Activated T-helper 17 cell treated with anti-CD3 and anti-CD28 coated beads, Interleukin-2, amount 50 U/mL, for 72 hours (primary cell): ENCODE measurements around the gene LRRC10. TPM values are rescaled to one million over a fixed set of nuclear protein-coding genes. Genes with fewer than 3 reads are reported as not detected.

Source experiments
- ATAC-seq: fragments of 150-1000 bp; cut with Tn5 transposase; replicated peaks from 2 replicates; pipeline ENCODE4 v1.10.0; 2021; ENCODE audit warnings: mild to moderate bottlenecking, moderate library complexity
- H3K27ac Mint-ChIP-seq: one replicate; pipeline ENCODE4 v1.8.0; 2022; ENCODE audit warnings: mixed read lengths
- H3K27me3 Mint-ChIP-seq: one replicate; pipeline ENCODE4 v1.8.0; 2022; ENCODE audit warnings: mixed read lengths
- H3K36me3 Mint-ChIP-seq: one replicate; pipeline ENCODE4 v1.8.0; 2022; ENCODE audit warnings: low read depth, mild to moderate bottlenecking, mixed read lengths
- H3K4me1 Mint-ChIP-seq: one replicate; pipeline ENCODE4 v1.8.0; 2022; ENCODE audit warnings: mixed read lengths
- H3K4me3 Mint-ChIP-seq: one replicate; pipeline ENCODE4 v1.8.0; 2022; ENCODE audit warnings: mild to moderate bottlenecking, mixed read lengths
- H3K9me3 Mint-ChIP-seq: one replicate; pipeline ENCODE4 v1.8.0; 2022; ENCODE audit warnings: mixed read lengths
- total RNA-seq, 2 donors: library from RNA; stranded (reverse); gene quantifications; one replicate each; pipeline ENCODE4 v1.2.3, GENCODE V29; 2022

LRRC10 gene
- total RNA-seq, 2 donors from 2014 or later: not detected

DNA sequence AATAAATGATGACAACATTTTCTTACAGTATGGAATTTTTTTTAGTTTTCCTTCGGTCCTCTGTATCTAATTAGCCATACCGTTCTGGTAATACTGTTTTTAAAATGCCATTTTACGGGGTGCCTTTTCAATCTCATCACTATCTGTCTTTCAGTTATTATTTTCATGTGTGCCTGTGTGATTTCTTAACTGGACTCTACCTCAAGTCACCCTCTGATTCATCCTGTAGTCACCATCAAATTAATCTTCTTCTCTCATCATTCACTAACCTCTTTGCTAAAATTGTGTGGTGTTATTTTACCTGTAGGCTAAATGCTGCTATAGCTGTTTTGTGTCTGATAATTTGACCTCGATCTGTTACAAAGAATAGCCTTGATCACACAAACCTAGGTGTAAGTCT is 41.5 kb downstream of the LRRC10 start:
- Mint-ChIP-seq H3K9me3 (no peaks in the 10 kb centered on the region), H3K36me3 (peaks cover 57% of the 10 kb centered on the region), H3K4me3 (no peak overlapping the region), H3K4me1 (peaks cover 5% of the 10 kb centered on the region), H3K27me3 (no peaks in the 10 kb centered on the region), H3K27ac (peak overlapping the region; percentile 40)
- peak; percentile 24 for ATAC-seq

DNA sequence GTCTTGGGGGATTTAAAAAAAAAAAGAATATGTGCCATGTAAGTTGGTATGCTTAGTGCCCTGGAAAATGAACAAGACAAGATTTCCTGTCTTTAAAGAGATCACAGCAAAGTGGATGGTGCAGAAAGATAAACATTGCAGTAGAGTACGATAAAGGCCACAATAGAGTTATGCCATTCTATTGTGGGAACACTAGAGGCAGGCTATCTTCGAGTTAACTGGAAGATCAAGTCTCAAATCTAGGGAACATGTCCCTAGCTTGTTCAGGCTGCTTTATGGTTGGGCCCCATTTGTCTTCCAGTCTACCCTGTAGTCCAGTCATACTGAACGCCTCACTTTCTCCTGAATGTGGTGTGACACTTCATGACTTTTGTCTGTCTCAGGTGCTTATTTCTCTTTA is 44.1 kb downstream of the LRRC10 start:
- H3K36me3 Mint-ChIP-seq: peaks cover 38% of the 10 kb centered on the region
- H3K4me3 Mint-ChIP-seq: no peak overlapping the region
- H3K27ac Mint-ChIP-seq: peak overlapping the region; percentile 26
- no peaks in the 10 kb centered on the region for H3K27me3 Mint-ChIP-seq
- peaks cover 5% of the 10 kb centered on the region for H3K4me1 Mint-ChIP-seq
- no peak for ATAC-seq
- H3K9me3 Mint-ChIP-seq: no peaks in the 10 kb centered on the region

DNA sequence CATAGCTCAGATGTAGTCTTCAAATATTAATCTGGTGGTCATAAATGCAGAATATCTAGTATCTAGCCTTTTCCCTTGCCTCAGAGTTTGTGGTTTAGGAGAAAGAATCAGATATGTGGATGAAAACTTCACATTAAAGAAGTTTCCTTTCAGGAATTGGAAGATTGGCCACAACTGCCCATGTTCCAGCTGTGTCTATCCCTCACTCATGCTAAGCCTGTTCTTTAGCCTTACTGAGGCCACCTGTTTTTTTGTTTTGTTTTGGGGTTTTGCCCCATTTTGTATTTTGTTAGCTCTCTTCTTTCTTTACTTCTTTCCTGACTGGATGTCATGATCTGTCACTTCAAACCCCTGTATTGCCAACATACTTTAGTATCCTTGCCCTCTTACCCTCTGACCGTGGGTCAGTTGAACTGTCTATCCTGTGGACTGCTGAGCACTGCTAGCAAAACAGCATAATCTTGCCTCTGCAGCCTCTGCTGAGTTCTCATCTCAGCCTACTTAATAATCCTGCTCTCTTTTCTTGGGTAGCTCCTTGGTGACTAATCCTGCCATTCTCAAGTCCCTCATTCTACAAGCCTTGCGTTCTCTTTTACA is 47.4 kb downstream of the LRRC10 start:
- no peaks in the 10 kb centered on the region for H3K27me3 Mint-ChIP-seq

More for the DNA sequence above, 47.4 kb downstream of the LRRC10 start:
- peaks cover 5% of the 10 kb centered on the region for H3K4me1 Mint-ChIP-seq
- ATAC-seq: no peak
- H3K9me3 Mint-ChIP-seq: no peaks in the 10 kb centered on the region
- peaks cover 16% of the 10 kb centered on the region for H3K36me3 Mint-ChIP-seq
- no peak overlapping the region for H3K4me3 Mint-ChIP-seq
- no peak overlapping the region for H3K27ac Mint-ChIP-seq

Other genes starting within 250 kb of the LRRC10 start
- 10 to 100 TPM; 11.0 to 12.8 TPM for gene FRS2, start 140.5 kb downstream of the LRRC10 start, total RNA-seq
- 100 to 1,000 TPM; 178 to 384 TPM for gene CCT2, start 25.4 kb downstream of the LRRC10 start, total RNA-seq
- not detected for gene BEST3, start 88.4 kb upstream of the LRRC10 start, total RNA-seq
- gene RAB3IP, start 128.0 kb upstream of the LRRC10 start, total RNA-seq: 10 to 100 TPM; 21.8 to 27.3 TPM
- gene MYRFL, start 214.3 kb upstream of the LRRC10 start, total RNA-seq: under 1 TPM in 1 of 2 donors, not detected in 1; 0.11 TPM